ENCODE results near the gene MESP1. TPM values are rescaled to one million over a fixed set of nuclear protein-coding genes. Genes with fewer than 3 reads are reported as not detected.
"Not testable (repeated sequence)": the region's sequence is repeated elsewhere in the genome, so short reads cannot be mapped to it uniquely, and the experiment has no call there.

MESP1 gene
- polyA plus RNA-seq, 1 donor from 2014 or later = 4.8 TPM

GRCh38 chr15:89790661-89791060 lies 39.6 kb upstream of the MESP1 start:
- no peaks in the 10 kb centered on the region for H4K20me1 ChIP-seq (ENCODE audit: insufficient read depth)
- H3K36me3 ChIP-seq (ENCODE audit: insufficient read depth, low read length) = no peaks in the 10 kb centered on the region
- H3K27ac ChIP-seq (ENCODE audit: low read length) = no peak overlapping the region
- no peak for TF ChIP-seq RAD21 (conservative IDR thresholded peaks at IDR 0.05)
- no peak for TF ChIP-seq REST (IDR thresholded peaks at IDR 0.05; ENCODE audit: borderline replicate concordance)
- TF ChIP-seq MXI1 (conservative IDR thresholded peaks at IDR 0.05; ENCODE audit: poor library complexity, severe bottlenecking) = no peak
- no peak for TF ChIP-seq TAF1 (IDR thresholded peaks at IDR 0.05; ENCODE audit: low read depth)
- TF ChIP-seq CTCF (IDR thresholded peaks at IDR 0.05; ENCODE audit: poor library complexity, severe bottlenecking) = no peak
- no peak for TF ChIP-seq SMC3 (conservative IDR thresholded peaks at IDR 0.05; ENCODE audit: poor library complexity)
- no peak for TF ChIP-seq POLR2AphosphoS5 (IDR thresholded peaks at IDR 0.05)
- TF ChIP-seq EP300 (conservative IDR thresholded peaks at IDR 0.05; ENCODE audit: poor library complexity, severe bottlenecking) = no peak
- no peak for TF ChIP-seq EZH2 (IDR thresholded peaks at IDR 0.05; ENCODE audit: borderline replicate concordance, insufficient read depth, low read length, poor library complexity, severe bottlenecking)
- no peaks in the 10 kb centered on the region for H3F3A ChIP-seq (ENCODE audit: insufficient read depth, low read length, poor library complexity, severe bottlenecking)
- no peaks in the 10 kb centered on the region for H3K79me2 ChIP-seq (replicated peaks; ENCODE audit: insufficient read depth, low read length)
- no peak overlapping the region for H2AFZ ChIP-seq (ENCODE audit: low read depth, low read length)
- H3K4me2 ChIP-seq (ENCODE audit: low read length) = no peak overlapping the region
- H3K9me3 ChIP-seq (ENCODE audit: low read length) = peaks cover 8% of the 10 kb centered on the region
- no peaks in the 10 kb centered on the region for H3K9me2 ChIP-seq (ENCODE audit: insufficient read depth, low read length)
- no peak overlapping the region for H3K4me3 ChIP-seq (ENCODE audit: low read length)
- H3K9ac ChIP-seq (ENCODE audit: low read length) = no peak overlapping the region
- no peaks in the 10 kb centered on the region for H3K27me3 ChIP-seq (ENCODE audit: insufficient read depth, low read depth, low read length)

GRCh38 chr15:89790206-89790605 lies 39.2 kb upstream of the MESP1 start:
- Histone ChIP-seq H3K9me2 (ENCODE audit: insufficient read depth, low read length) (no peaks in the 10 kb centered on the region), H3K36me3 (ENCODE audit: insufficient read depth, low read length) (no peaks in the 10 kb centered on the region), H3K27ac (ENCODE audit: low read length) (no peak overlapping the region), H3K4me3 (ENCODE audit: low read length) (no peak overlapping the region), H3F3A (ENCODE audit: insufficient read depth, low read length, poor library complexity, severe bottlenecking) (no peaks in the 10 kb centered on the region), H2AFZ (ENCODE audit: low read depth, low read length) (no peak overlapping the region), H3K9ac (ENCODE audit: low read length) (no peak overlapping the region), H4K20me1 (ENCODE audit: insufficient read depth) (no peaks in the 10 kb centered on the region), H3K27me3 (ENCODE audit: insufficient read depth, low read depth, low read length) (no peaks in the 10 kb centered on the region), H3K4me2 (ENCODE audit: low read length) (no peak overlapping the region), H3K79me2 (replicated peaks; ENCODE audit: insufficient read depth, low read length) (no peaks in the 10 kb centered on the region), H3K9me3 (ENCODE audit: low read length) (peaks cover 8% of the 10 kb centered on the region)
- TF ChIP-seq RAD21 (conservative IDR thresholded peaks at IDR 0.05) (no peak), POLR2AphosphoS5 (IDR thresholded peaks at IDR 0.05) (no peak), EZH2 (IDR thresholded peaks at IDR 0.05; ENCODE audit: borderline replicate concordance, insufficient read depth, low read length, poor library complexity, severe bottlenecking) (no peak), REST (IDR thresholded peaks at IDR 0.05; ENCODE audit: borderline replicate concordance) (no peak), TAF1 (IDR thresholded peaks at IDR 0.05; ENCODE audit: low read depth) (no peak), MXI1 (conservative IDR thresholded peaks at IDR 0.05; ENCODE audit: poor library complexity, severe bottlenecking) (no peak), CTCF (IDR thresholded peaks at IDR 0.05; ENCODE audit: poor library complexity, severe bottlenecking) (no peak)

- not testable (repeated sequence) for H3K4me3 ChIP-seq (ENCODE audit: low read length); H3K79me2 ChIP-seq (replicated peaks; ENCODE audit: insufficient read depth, low read length); H3K9me3 ChIP-seq (ENCODE audit: low read length); H4K20me1 ChIP-seq (ENCODE audit: insufficient read depth); H3K9me2 ChIP-seq (ENCODE audit: insufficient read depth, low read length); H3K4me2 ChIP-seq (ENCODE audit: low read length); H3K27ac ChIP-seq (ENCODE audit: low read length); H3K36me3 ChIP-seq (ENCODE audit: insufficient read depth, low read length); H2AFZ ChIP-seq (ENCODE audit: low read depth, low read length); H3F3A ChIP-seq (ENCODE audit: insufficient read depth, low read length, poor library complexity, severe bottlenecking); H3K27me3 ChIP-seq (ENCODE audit: insufficient read depth, low read depth, low read length); H3K9ac ChIP-seq (ENCODE audit: low read length)
These were observed 37.5 kb upstream of the MESP1 start for GRCh38 chr15:89788585-89788984.

All from neural cell (in vitro differentiated cells).